ENCODE measurements around the gene ICA1.
A peak's percentile ranks its signal among the peaks of the same experiment; 100 is the strongest.
"Not testable (repeated sequence)": the region's sequence is repeated elsewhere in the genome, so short reads cannot be mapped to it uniquely, and the experiment has no call there.

Gene ICA1

DNA sequence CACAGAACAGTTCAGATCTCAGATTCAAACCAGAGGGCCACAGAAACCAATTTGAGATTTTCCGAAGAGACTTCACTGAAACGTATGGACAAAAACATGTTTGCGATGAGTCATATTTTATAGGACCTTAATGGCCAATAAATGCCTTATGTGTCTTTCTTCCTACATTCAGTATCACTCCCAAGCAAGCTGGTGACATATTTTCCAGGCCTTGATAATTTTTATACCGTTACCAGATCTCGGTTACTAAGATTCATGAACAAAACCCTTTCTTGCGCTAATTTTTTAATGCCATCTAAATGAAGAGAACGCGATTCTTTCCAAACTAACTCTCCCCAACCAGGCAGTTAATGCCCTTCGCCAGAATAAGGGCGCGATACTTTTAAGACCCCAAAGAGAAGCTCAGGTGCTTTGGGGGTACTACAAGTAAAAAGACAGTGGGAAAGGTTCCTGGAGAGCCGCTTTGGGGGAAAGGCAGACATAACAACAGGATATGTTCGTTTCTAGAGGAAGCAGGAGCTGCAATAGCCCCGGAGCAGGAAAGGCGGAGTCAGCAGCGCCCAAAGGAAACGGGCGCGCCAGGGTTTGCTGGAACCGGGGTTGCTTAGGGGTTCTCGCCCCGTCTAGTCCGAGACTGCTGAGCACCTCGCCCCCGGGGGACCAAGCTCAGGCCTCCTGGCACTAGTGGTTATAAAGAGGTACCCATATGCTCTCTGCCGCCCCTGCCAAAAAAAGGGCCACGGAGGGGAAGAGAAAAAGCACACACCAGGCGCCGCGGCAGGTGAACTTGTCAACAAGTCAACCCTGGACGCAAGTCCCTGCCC is 884 bp downstream of the ICA1 start:
- DNase-seq, result peak; percentile 53 to 92 (median 90)

DNA sequence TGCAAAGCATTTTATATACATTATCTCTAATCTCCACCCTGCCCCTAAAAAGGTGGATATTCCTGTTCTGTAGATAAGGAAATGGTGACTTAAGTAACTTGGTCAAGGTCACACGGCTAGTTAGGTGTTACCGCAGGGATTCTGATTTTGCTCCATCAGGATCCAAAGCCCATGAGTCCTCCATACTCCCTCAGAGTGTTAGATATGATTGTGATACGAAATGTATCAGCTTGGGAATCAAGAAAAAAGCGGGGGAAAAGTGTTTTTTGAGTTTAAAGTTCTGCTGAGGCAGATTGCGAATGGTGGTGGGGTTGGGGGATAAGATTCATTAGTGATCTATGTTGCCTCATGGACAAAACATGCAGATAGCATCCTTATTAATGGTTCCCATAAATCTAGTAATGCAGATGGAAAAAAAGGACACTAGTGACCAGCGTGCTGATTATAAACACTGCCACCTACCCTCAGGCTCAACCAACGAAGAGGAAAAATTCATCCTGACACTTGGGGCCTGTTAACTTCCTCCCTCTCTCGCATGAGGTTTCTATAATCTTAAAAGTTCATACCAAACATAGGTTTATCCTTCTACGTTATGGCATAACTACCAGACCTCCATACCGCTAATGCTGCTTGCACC is 2.3 kb downstream of the ICA1 start:
- peak in 1 of 3 experiments; percentile 58 for DNase-seq

DNA sequence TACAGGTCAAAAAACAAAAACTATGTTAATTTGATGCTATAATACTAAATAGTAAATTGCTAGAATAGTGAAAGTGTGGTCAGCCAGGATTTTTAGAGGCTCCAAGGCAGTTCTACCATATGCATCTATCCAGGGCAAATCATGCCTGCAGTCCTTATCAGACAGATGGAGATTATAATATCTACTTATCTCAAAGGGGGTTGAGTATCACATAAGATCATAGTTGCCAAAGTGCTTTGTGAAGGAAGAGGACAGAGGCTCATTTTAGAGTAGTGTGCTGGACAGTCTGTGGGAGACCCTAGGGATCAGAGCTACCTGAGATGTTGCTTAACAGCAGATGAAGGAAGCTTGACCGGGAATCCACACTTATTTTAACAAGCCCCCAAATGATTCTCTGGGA is 3.2 kb downstream of the ICA1 start:
- no peak for DNase-seq

DNA sequence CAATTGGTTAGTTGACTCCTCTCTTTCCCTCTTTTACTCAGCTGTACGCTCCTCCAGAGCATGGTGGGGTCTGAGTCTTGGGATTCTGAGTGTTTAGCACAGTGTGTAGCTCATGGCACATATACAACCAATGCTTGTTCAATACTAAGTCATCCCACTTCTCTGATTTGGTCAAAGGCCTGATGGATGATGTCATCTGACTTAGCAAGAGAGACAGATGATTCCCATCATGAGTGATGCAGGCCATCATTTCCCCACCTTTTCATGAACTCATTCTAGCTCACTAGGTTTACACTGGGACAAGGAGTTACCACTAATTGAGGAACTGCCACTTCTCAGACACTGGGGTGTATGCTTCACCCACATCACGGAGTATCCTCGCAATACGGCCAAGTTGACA is 3.8 kb downstream of the ICA1 start:
- DNase-seq, result no peak

DNA sequence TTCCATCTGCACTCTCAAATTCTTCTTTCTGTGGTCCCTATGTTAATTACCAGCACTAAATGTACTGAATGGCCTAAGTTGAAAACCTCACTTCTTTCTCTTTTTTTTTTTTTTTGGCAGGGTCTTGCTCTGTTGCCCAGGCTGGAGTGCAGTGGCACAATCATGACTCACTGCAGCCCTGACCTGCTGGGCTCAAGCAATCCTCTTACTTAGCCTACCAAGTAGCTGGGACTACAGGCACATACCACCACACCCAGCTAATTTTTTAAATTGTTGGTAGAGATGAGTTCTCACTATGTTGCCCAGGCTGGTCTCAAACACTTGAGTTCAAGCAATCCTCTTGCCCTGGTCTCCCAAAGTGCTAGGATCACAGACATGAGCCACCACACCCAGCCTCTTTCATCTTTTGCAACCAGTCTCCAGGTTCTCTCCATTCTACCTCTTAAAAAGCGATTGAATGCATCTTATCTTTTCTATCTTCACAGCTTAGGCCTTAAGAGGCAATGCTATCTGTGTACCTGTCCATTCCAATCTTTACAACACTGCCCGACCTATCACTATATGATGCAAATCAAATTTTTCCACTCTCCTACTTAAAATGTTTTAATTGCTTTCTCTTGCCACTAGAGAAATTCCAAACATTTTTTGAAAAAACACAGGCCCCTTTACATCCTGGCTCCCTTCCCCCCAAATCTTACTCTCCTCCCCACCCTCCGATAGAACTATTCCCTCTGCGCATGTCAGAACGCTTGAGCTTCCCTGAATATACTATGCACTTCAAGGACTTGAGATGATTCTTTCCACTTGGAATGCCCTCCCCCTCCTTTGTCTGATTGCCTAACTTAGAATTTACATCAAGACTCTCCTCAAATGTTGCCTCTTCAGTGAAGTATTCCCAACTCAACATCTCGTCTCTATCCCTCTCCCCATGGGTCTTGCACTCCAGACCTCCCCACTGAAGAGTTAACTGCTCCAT is 6.0 kb downstream of the ICA1 start:
- DNase-seq, result no peak

GRCh38 chr7:8254667-8255066 is 7.3 kb downstream of the ICA1 start:
- peak in 2 of 3 experiments; percentile 55 to 71 for DNase-seq

DNA sequence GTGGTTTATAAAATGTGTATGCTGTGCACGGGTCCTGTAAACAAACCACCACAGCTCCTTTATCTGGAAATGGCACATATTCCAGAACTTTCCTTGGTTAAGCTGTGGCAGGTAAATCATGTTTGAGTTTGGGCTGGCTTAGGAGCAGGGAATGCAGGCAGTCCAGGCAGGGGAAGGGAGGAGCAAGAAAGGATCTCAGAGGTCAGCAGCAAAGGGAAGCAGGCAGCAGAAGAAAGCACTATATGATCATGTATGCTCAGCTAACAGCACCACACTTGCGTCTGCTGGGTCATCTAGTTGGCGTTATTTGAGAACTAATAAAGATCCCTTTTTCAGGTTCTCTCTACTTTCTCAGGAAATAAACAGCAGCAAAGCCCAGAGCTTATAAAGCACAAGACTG is 7.8 kb downstream of the ICA1 start:
- DNase-seq, result peak in 2 of 3 experiments; percentile 55 to 72

DNA sequence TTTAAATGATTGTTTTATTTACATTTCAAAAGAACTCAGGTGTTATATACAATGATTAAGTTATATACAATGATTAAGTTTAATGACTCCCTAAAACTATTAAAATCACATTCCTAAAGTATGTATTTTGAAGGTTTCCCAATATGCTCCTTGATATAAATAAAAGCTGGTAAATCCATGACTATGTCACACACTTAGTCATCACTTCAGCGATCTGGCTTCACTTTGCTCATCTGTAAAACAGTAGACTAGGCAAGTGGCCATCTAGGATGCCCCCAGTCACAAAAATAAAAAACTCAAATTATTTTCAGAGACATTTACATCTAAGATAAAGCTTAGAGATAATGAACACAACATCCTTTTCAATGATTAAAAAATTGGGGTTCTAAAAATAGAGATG is 10.8 kb downstream of the ICA1 start:
- no peak for DNase-seq

- DNase-seq, result no peak
Measured at GRCh38 chr7:8250547-8250946, 11.4 kb downstream of the ICA1 start.

DNA sequence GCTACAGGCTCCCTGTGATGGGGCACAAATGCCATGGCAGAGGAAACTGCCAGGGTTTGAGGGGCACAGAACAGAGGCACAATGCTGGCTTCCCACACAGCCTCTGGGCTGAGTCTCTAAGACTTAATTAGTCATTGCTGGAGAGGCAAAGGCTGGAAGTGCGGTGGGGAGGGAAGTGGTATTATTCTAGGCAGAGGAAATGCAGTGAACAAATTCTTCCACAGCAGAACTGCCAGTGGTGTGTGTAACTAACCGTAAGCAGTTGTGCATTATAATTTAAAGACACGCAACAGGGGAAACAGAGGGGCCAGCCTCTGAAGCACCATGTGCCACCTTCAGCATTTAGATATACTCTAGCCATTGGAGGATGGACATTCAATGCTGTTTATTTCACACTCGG is 12.8 kb downstream of the ICA1 start:
- no peak for DNase-seq

DNA sequence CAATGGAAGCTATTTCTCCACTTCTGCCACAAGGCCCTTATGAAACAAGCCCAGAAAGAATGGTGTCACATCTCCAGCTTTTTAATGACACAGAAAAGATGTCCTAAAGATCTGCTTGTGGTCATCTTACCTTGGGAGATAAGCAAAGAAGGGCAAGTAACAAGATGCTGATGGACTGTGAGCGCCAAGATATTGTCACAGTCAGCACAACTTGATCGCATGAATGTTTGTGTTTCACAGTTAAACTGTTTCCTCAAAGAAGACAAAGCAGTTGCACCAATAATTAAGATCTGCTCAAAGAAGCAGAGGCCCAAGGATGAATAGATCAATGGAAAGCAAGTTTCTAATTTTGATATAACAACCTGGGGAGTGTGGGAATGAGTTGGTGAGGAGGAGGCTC is 15.9 kb downstream of the ICA1 start:
- no peak for DNase-seq

DNA sequence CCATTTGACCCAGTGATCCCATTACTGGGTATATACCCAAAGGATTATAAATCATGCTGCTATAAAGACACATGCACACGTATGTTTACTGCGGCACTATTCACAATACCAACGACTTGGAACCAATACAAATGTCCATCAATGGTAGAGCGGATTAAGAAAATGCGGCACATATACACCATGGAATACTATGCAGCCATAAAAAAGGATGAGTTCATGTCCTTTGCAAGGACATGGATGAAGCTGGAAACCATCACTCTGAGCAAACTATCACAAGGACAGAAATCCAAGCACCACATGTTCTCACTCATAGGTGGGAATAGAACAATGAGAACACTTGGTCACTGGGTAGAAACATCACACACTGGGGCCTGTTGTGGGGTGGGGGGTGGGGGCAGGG is 16.9 kb downstream of the ICA1 start:
- not testable (repeated sequence) for DNase-seq

GRCh38 chr7:8243059-8243458 is 18.9 kb downstream of the ICA1 start:
- DNase-seq, result not testable (repeated sequence)

DNA sequence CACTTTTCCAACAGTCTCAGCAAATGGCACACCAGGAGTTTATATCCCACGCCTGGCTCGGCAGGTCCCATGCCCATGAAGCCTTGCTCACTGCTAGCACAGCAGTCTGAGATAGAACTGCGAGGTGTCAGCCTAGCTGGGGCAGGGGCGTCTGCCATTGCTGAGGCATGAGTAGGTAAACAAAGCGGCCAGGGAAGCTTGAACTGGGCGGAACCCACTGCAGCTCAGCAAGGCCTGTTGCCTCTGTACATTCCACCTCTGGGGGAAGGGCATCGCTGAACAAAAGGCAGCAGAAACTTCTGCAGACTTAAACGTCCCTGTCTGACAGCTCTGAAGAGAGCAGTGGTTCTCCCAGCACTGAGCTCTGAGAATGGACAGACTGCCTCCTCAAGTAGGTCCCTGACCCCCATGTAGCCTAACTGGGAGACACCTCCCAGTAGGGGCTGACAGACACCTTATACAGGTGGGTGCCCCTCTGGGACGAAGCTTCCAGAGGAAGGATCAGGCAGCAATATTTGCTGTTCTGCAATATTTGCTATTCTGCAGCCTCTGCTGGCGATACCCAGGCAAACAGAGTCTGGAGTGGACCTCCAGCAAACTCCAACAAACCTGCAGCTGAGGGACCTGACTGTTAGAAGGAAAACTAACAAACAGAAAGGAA is 22.1 kb downstream of the ICA1 start:
- not testable (repeated sequence) for DNase-seq

GRCh38 chr7:8236780-8237407 is 25.1 kb downstream of the ICA1 start:
- DNase-seq, result no peak

DNA sequence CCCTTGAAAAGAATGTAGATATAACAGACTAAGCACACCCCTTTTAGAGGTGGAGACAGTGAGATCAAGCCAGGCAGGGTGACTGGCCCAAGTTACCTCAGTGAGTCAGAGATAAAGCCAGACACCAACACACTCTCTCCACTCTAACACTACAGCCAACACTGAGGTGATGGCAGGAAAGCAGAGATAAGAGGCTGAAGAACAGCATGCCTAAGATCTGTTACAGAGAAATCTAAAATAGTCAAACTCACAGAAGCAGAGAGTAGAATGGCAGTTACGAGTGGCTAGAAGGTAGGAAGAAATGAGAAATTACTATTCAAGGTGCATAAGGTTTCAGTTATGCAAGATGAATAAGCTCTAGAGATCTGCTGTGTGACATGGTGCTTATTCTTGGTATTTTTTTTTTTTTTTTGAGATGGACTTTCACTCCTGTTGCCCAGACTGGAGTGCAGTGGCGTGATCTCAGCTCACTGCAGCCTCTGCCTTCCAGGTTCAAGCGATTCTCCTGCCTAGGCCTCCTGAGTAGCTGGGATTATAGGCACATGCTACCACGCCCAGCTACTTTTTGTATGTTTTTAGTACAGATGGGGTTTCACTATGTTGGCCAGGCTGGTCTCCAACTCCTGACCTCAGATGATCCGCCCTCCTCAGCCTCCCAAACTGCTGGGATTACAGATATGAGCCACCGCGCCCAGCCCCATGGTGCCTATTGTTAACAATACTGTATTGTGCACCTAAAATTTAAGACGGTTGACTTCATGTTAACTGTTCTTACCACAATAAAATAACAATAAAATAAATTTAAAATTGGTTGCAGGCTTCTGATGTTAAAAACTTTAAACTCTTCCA is 28.7 kb downstream of the ICA1 start:
- no peak for DNase-seq

DNA sequence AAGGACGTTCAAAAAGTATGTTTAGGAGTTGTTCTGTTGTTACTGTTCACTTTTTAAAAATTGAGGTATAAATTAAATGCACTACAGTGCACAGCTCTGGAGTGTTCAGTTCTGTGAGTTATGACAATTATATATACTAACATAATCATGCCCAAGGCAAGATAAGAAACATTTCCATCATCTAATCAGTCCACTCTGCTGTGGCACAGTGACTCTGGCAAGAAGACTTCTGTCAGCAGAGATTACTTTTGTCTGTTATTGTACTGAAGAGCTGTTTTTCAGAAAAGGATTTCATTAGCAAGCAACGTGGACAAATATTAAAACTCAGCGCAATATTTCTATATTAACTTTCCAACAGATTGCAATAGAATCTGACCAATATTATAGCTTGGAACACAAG is 32.0 kb downstream of the ICA1 start:
- DNase-seq, result no peak

DNA sequence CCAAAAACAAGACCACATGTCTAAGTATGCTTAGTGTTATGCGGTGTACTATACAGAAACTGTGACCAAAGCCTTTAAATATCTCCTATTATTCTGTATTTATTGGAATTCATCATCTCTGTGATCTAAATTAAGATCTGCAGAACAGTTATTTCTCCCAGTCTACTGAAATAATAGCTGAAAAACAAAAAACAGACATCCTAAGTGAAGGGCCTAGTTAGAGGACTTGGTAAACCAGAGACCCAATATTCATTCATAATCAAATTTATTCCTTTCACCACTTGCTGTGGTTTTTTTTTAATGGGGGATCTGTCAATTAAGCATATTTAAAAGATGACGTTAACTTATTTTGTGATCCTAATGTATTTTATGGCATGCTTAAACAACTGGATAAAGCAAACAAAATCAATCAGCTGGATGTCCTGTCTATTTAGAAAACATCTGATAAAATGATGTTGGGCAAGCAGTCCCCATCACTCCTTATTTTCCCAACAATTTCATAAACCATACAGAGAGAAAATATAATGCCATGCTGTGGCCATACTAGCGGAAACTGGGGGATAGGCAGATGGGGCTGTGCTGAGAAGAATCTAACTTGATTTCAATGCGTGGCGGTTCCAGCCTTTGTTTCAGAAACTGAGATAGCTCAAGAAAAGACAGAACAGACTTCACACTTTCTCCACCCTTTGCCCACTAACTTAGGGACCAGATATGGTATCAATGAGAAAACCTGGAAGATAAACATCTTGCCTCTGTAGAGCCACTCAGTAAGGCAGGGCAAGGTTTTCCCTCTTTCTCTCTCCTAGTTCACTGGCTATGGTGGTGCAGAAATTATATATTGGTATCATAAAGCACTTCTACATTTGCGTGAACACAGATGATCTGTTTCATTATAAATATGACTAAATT is 32.9 kb downstream of the ICA1 start:
- DNase-seq, result no peak

GRCh38 chr7:8228068-8228467 is 33.9 kb downstream of the ICA1 start:
- no peak for DNase-seq

- no peak for DNase-seq
Measured at GRCh38 chr7:8227261-8227660, 34.7 kb downstream of the ICA1 start.

Measured in NCI-H1417 (cell line).